ENCODE results near the gene TSPEAR.

- no peak for TF ChIP-seq POLR2A (IDR thresholded peaks at IDR 0.05)
- TF ChIP-seq CTCF (IDR thresholded peaks at IDR 0.05) = no peak
Measured at GRCh38 chr21:44575307-44576024, 135.9 kb downstream of the TSPEAR start.

Data from thyroid gland (tissue), 4 donors.